ENCODE results near the gene MTUS2. TPM values are rescaled to one million over a fixed set of nuclear protein-coding genes. Genes with fewer than 3 reads are reported as not detected.

Gene MTUS2
- total RNA-seq, 1 donor from 2014 or later: 4.1 TPM

- no peaks in the 10 kb centered on the region for H3K36me3 Mint-ChIP-seq
- no peaks in the 10 kb centered on the region for H3K4me1 Mint-ChIP-seq (ENCODE audit: unreplicated experiment)
- H3K27ac Mint-ChIP-seq: no peak overlapping the region
- no peak for DNase-seq (ENCODE audit: extremely low spot score, unreplicated experiment)
- no peak overlapping the region for H3K4me3 Mint-ChIP-seq
- no peak for TF ChIP-seq CTCF (conservative IDR thresholded peaks at IDR 0.05)
- peaks cover 6% of the 10 kb centered on the region for H3K27me3 Mint-ChIP-seq
- no peaks in the 10 kb centered on the region for H3K9me3 Mint-ChIP-seq
Observed at GRCh38 chr13:28889086-28889732, 69.1 kb downstream of the MTUS2 start.

- H3K36me3 Mint-ChIP-seq: no peaks in the 10 kb centered on the region
- no peak overlapping the region for H3K27ac Mint-ChIP-seq
- no peaks in the 10 kb centered on the region for H3K9me3 Mint-ChIP-seq
- no peak for TF ChIP-seq CTCF (conservative IDR thresholded peaks at IDR 0.05)
- peaks cover 6% of the 10 kb centered on the region for H3K27me3 Mint-ChIP-seq
- no peaks in the 10 kb centered on the region for H3K4me1 Mint-ChIP-seq (ENCODE audit: unreplicated experiment)
- no peak for DNase-seq (ENCODE audit: extremely low spot score, unreplicated experiment)
- no peak overlapping the region for H3K4me3 Mint-ChIP-seq
Observed at GRCh38 chr13:28890712-28891111, 70.6 kb downstream of the MTUS2 start.

GRCh38 chr13:28918030-28918429 is 97.9 kb downstream of the MTUS2 start:
- Mint-ChIP-seq H3K9me3 (peaks cover 17% of the 10 kb centered on the region), H3K4me1 (ENCODE audit: unreplicated experiment) (no peaks in the 10 kb centered on the region), H3K4me3 (no peak overlapping the region), H3K36me3 (no peaks in the 10 kb centered on the region), H3K27ac (no peak overlapping the region), H3K27me3 (no peaks in the 10 kb centered on the region)
- DNase-seq (ENCODE audit: extremely low spot score, unreplicated experiment): no peak
- TF ChIP-seq CTCF (conservative IDR thresholded peaks at IDR 0.05): no peak

GRCh38 chr13:28922341-28922740 is 102.2 kb downstream of the MTUS2 start:
- Mint-ChIP-seq H3K36me3 (no peaks in the 10 kb centered on the region), H3K4me3 (no peak overlapping the region), H3K4me1 (ENCODE audit: unreplicated experiment) (no peaks in the 10 kb centered on the region), H3K9me3 (peaks cover 5% of the 10 kb centered on the region), H3K27me3 (no peaks in the 10 kb centered on the region), H3K27ac (no peak overlapping the region)
- no peak for TF ChIP-seq CTCF (conservative IDR thresholded peaks at IDR 0.05)
- no peak for DNase-seq (ENCODE audit: extremely low spot score, unreplicated experiment)

- Mint-ChIP-seq H3K9me3 (no peaks in the 10 kb centered on the region), H3K27ac (no peak overlapping the region), H3K4me1 (ENCODE audit: unreplicated experiment) (no peaks in the 10 kb centered on the region), H3K27me3 (peaks cover 3% of the 10 kb centered on the region), H3K36me3 (no peaks in the 10 kb centered on the region), H3K4me3 (no peak overlapping the region)
- no peak for DNase-seq (ENCODE audit: extremely low spot score, unreplicated experiment)
- TF ChIP-seq CTCF (conservative IDR thresholded peaks at IDR 0.05): no peak
Observed at GRCh38 chr13:28935104-28935503, 115.0 kb downstream of the MTUS2 start.

- Mint-ChIP-seq H3K4me3 (no peak overlapping the region), H3K9me3 (no peaks in the 10 kb centered on the region), H3K27me3 (peaks cover 3% of the 10 kb centered on the region), H3K36me3 (no peaks in the 10 kb centered on the region), H3K27ac (no peak overlapping the region), H3K4me1 (ENCODE audit: unreplicated experiment) (no peaks in the 10 kb centered on the region)
- no peak for TF ChIP-seq CTCF (conservative IDR thresholded peaks at IDR 0.05)
- no peak for DNase-seq (ENCODE audit: extremely low spot score, unreplicated experiment)
Observed at GRCh38 chr13:28942906-28943305, 122.8 kb downstream of the MTUS2 start.
